GM23338 (cell line): ENCODE measurements around the gene FOXO3. TPM values are rescaled to one million over a fixed set of nuclear protein-coding genes. Genes with fewer than 3 reads are reported as not detected.

Experiments used
- ATAC-seq: fragments of 200-7000 bp; cut with Tn5 transposase; 3 replicates; pipeline ENCODE4 v1.9.1; 2020
- DNase-seq: peaks from one replicate; pipeline ENCODE4 v3.0.0-alpha.2; 2015; ENCODE audit warnings: low spot score
- H2AFZ ChIP-seq: fragments of 200-600 bp; sonication (generic); 2 replicates; pipeline ENCODE4 v1.8.0; 2016; ENCODE audit warnings: antibody characterized with exemption, mild to moderate bottlenecking, moderate library complexity
- H3F3A ChIP-seq: fragments of 200-600 bp; sonication (generic); replicated peaks from 2 replicates; pipeline ENCODE4 v1.8.0; 2017; ENCODE audit warnings: antibody characterized with exemption, mixed run types, low read depth
- H3K27ac ChIP-seq: fragments of 200-600 bp; sonication (generic); 2 replicates; pipeline ENCODE4 v1.6.1; 2016; ENCODE audit warnings: low read depth
- H3K27me3 ChIP-seq: fragments of 200-600 bp; sonication (generic); 2 replicates; pipeline ENCODE4 v1.8.0; 2016; ENCODE audit warnings: mild to moderate bottlenecking, mixed run types, moderate library complexity; ENCODE audit not compliant: insufficient read depth
- H3K36me3 ChIP-seq: fragments of 200-600 bp; sonication (generic); 2 replicates; pipeline ENCODE4 v1.8.0; 2016; ENCODE audit warnings: mild to moderate bottlenecking; ENCODE audit not compliant: insufficient read depth
- H3K4me1 ChIP-seq: fragments of 200-600 bp; sonication (generic); 2 replicates; pipeline ENCODE4 v1.8.0; 2016; ENCODE audit warnings: mild to moderate bottlenecking, moderate library complexity; ENCODE audit not compliant: insufficient read depth
- H3K4me2 ChIP-seq: fragments of 200-600 bp; sonication (generic); 2 replicates; pipeline ENCODE4 v1.7.1; 2017; ENCODE audit warnings: mixed run types
- H3K4me3 ChIP-seq: fragments of 200-600 bp; sonication (generic); 2 replicates; pipeline ENCODE4 v1.6.1; 2016; ENCODE audit warnings: mixed run types
- H3K79me2 ChIP-seq: fragments of 200-600 bp; sonication (generic); replicated peaks from 2 replicates; pipeline ENCODE4 v1.8.0; 2017; ENCODE audit warnings: mild to moderate bottlenecking; ENCODE audit not compliant: insufficient read depth
- H3K9me2 ChIP-seq: fragments of 200-600 bp; sonication (generic); 2 replicates; pipeline ENCODE4 v1.8.0; 2017; ENCODE audit not compliant: insufficient read depth
- H4K20me1 ChIP-seq: fragments of 200-600 bp; sonication (generic); replicated peaks from 2 replicates; pipeline ENCODE4 v1.8.0; 2017; ENCODE audit warnings: mild to moderate bottlenecking; ENCODE audit not compliant: insufficient read depth
- H3K27ac Mint-ChIP-seq: 2 replicates; pipeline ENCODE4 v1.8.0; 2020; ENCODE audit warnings: inconsistent platforms, mild to moderate bottlenecking, moderate library complexity, mixed read lengths
- H3K27me3 Mint-ChIP-seq: 3 replicates; pipeline ENCODE4 v1.8.0; 2022; ENCODE audit warnings: low read depth, mild to moderate bottlenecking, moderate library complexity, mixed read lengths, inconsistent platforms; ENCODE audit not compliant: insufficient read depth, poor library complexity
- H3K36me3 Mint-ChIP-seq: 3 replicates; pipeline ENCODE4 v1.8.0; 2021; ENCODE audit warnings: low read depth, mild to moderate bottlenecking, inconsistent platforms, moderate library complexity, mixed read lengths
- H3K4me1 Mint-ChIP-seq: 3 replicates; pipeline ENCODE4 v1.8.0; 2020; ENCODE audit warnings: mild to moderate bottlenecking, inconsistent platforms, mixed read lengths
- H3K4me3 Mint-ChIP-seq: 3 replicates; pipeline ENCODE4 v1.8.0; 2021; ENCODE audit warnings: moderate library complexity, mild to moderate bottlenecking, inconsistent platforms, mixed read lengths
- H3K9me3 Mint-ChIP-seq: 3 replicates; pipeline ENCODE4 v1.8.0; 2020; ENCODE audit warnings: moderate library complexity, mild to moderate bottlenecking, inconsistent platforms, mixed read lengths
- CTCF ChIP-seq, 2 experiments: fragments of 200-600 bp in 1 of 2; sonication (generic) in 1 of 2; conservative IDR thresholded peaks; 2 replicates each; pipeline versions ENCODE4 v1.5.1 to v1.6.1; 2016 to 2017; ENCODE audit warnings: antibody characterized with exemption in 2 of 2, low read depth in 2 of 2, mild to moderate bottlenecking in 2 of 2, moderate library complexity in 1 of 2
- ETS1 ChIP-seq: IDR thresholded peaks from 2 replicates; pipeline ENCODE4 v1.6.1; 2016; ENCODE audit warnings: antibody characterized with exemption
- EZH2phosphoT487 ChIP-seq: fragments of 200-600 bp; sonication (generic); IDR thresholded peaks from one replicate; pipeline ENCODE4 v1.8.1; 2018; ENCODE audit warnings: antibody characterized with exemption; ENCODE audit not compliant: unreplicated experiment
- NANOG ChIP-seq: IDR thresholded peaks from 2 replicates; pipeline ENCODE4 v1.6.1; 2016; ENCODE audit warnings: antibody characterized with exemption, borderline replicate concordance
- POLR2AphosphoS5 ChIP-seq: IDR thresholded peaks from 2 replicates; pipeline ENCODE4 v1.6.1; 2016; ENCODE audit warnings: antibody characterized with exemption, low read depth
- REST ChIP-seq: IDR thresholded peaks from one replicate; pipeline ENCODE4 v1.6.1; 2018; ENCODE audit warnings: antibody characterized with exemption; ENCODE audit not compliant: unreplicated experiment
- STAT1 ChIP-seq: IDR thresholded peaks from one replicate; pipeline ENCODE4 v1.6.1; 2016; ENCODE audit warnings: antibody characterized with exemption; ENCODE audit not compliant: unreplicated experiment
- ZNF331 ChIP-seq: fragments of 250-450 bp; sonication (Bioruptor Pico); IDR thresholded peaks from 2 replicates; pipeline ENCODE4 v1.5.0; 2020; ENCODE audit warnings: low read depth, mild to moderate bottlenecking, moderate library complexity
- polyA plus RNA-seq: library from polyadenylated mRNA; unstranded; fragments of >200 nt; fragmentation: Nextera tagmentation; extraction: Ambion mirVana; gene quantifications from 2 replicates; pipeline ENCODE4 v1.2.1, GENCODE V29; 2016
- total RNA-seq: library from RNA; depleted of rRNA; stranded (reverse); fragments of >200 nt; shearing (Covaris generic); gene quantifications from 2 replicates; pipeline ENCODE4 v1.2.3, GENCODE V29; 2014
- TF ChIP-seq, protein P1 (sequence below): fragments of 250-450 bp; sonication (Bioruptor Pico); IDR thresholded peaks from 2 replicates; pipeline ENCODE4 v1.5.0; 2020; ENCODE audit warnings: mild to moderate bottlenecking, moderate library complexity

Gene FOXO3
- total and polyA plus RNA-seq, 2 experiments from 2014 or later, result 9.8 to 20.2 TPM

DNA sequence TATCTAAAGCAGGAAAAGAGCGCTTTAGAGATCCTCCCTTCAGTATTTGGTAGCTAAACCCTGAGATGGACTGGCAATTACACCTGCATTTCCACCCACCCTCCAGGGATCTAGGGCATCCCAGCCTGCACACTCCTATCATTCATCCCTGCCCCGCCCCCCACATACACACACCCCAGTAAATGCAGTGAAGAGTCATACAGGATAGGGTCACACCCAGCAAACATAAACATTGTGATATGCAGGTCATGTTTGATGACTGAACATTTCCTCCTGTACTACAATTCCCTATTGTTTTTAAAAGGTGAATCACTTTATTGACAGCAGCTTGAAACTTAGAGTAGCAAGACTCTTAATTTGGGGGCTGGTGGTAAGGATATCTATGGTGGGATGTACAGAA, 112.9 kb downstream of the FOXO3 start:
- Histone ChIP-seq H3K4me2 (no peak overlapping the region), H3K9me2 (no peaks in the 10 kb centered on the region), H3K36me3 (no peaks in the 10 kb centered on the region), H3K27me3 (no peaks in the 10 kb centered on the region), H3K27ac (no peak overlapping the region), H3K79me2 (peaks cover 63% of the 10 kb centered on the region), H4K20me1 (peaks cover 7% of the 10 kb centered on the region; the same call in 1 of the 2 replicates), H3K4me1 (peaks cover 27% of the 10 kb centered on the region), H3K4me3 (no peak overlapping the region), H2AFZ (no peak overlapping the region), H3F3A (no peaks in the 10 kb centered on the region)
- Mint-ChIP-seq H3K4me1 (peaks cover 60% of the 10 kb centered on the region), H3K4me3 (no peak overlapping the region), H3K9me3 (no peaks in the 10 kb centered on the region), H3K27ac (peak overlapping the region; percentile 58), H3K27me3 (peaks cover 4% of the 10 kb centered on the region), H3K36me3 (no peaks in the 10 kb centered on the region)
- no peak for TF ChIP-seq CTCF (conservative IDR thresholded peaks at IDR 0.05; ENCODE audit: low read depth in 2 of 2)
- no peak for TF ChIP-seq EZH2phosphoT487
- no peak for TF ChIP-seq NANOG
- no peak for TF ChIP-seq STAT1
- TF ChIP-seq ZNF331 (CRISPR knock-in tag), result no peak
- no peak for TF ChIP-seq REST
- TF ChIP-seq POLR2AphosphoS5, result no peak
- TF ChIP-seq ETS1, result no peak
- TF ChIP-seq, protein P1, sequence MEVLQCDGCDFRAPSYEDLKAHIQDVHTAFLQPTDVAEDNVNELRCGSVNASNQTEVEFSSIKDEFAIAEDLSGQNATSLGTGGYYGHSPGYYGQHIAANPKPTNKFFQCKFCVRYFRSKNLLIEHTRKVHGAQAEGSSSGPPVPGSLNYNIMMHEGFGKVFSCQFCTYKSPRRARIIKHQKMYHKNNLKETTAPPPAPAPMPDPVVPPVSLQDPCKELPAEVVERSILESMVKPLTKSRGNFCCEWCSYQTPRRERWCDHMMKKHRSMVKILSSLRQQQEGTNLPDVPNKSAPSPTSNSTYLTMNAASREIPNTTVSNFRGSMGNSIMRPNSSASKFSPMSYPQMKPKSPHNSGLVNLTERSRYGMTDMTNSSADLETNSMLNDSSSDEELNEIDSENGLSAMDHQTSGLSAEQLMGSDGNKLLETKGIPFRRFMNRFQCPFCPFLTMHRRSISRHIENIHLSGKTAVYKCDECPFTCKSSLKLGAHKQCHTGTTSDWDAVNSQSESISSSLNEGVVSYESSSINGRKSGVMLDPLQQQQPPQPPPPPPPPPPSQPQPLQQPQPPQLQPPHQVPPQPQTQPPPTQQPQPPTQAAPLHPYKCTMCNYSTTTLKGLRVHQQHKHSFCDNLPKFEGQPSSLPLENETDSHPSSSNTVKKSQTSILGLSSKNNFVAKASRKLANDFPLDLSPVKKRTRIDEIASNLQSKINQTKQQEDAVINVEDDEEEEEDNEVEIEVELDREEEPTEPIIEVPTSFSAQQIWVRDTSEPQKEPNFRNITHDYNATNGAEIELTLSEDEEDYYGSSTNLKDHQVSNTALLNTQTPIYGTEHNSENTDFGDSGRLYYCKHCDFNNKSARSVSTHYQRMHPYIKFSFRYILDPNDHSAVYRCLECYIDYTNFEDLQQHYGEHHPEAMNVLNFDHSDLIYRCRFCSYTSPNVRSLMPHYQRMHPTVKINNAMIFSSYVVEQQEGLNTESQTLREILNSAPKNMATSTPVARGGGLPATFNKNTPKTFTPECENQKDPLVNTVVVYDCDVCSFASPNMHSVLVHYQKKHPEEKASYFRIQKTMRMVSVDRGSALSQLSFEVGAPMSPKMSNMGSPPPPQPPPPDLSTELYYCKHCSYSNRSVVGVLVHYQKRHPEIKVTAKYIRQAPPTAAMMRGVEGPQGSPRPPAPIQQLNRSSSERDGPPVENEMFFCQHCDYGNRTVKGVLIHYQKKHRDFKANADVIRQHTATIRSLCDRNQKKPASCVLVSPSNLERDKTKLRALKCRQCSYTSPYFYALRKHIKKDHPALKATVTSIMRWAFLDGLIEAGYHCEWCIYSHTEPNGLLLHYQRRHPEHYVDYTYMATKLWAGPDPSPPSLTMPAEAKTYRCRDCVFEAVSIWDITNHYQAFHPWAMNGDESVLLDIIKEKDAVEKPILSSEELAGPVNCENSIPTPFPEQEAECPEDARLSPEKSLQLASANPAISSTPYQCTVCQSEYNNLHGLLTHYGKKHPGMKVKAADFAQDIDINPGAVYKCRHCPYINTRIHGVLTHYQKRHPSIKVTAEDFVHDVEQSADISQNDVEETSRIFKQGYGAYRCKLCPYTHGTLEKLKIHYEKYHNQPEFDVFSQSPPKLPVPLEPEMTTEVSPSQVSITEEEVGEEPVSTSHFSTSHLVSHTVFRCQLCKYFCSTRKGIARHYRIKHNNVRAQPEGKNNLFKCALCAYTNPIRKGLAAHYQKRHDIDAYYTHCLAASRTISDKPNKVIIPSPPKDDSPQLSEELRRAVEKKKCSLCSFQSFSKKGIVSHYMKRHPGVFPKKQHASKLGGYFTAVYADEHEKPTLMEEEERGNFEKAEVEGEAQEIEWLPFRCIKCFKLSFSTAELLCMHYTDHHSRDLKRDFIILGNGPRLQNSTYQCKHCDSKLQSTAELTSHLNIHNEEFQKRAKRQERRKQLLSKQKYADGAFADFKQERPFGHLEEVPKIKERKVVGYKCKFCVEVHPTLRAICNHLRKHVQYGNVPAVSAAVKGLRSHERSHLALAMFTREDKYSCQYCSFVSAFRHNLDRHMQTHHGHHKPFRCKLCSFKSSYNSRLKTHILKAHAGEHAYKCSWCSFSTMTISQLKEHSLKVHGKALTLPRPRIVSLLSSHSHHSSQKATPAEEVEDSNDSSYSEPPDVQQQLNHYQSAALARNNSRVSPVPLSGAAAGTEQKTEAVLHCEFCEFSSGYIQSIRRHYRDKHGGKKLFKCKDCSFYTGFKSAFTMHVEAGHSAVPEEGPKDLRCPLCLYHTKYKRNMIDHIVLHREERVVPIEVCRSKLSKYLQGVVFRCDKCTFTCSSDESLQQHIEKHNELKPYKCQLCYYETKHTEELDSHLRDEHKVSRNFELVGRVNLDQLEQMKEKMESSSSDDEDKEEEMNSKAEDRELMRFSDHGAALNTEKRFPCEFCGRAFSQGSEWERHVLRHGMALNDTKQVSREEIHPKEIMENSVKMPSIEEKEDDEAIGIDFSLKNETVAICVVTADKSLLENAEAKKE (CRISPR knock-in tag), result no peak
- ATAC-seq, result no peak
- no peak for DNase-seq
